Measurements from ENCODE around the gene IMMP2L.

DNA sequence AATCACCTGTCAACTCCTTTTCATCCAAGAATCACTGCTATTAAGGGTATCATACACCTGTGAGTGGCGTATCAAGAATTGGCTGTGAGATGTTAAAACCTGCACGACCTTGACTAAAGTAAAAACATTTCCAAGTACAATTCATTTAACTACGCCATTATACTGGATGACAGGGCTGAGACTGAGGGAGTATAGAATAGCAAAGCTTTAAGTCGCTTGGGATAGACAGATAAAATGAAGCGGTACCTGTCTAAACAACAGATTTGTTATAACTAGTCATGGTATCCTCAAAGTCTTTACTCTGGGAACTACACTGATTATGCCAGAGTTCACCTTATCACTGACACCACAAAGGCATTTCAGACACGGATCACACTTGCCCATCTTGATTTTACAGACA, 837.5 kb downstream of the IMMP2L start:
- TF ChIP-seq CTCF (IDR thresholded peaks at IDR 0.05; ENCODE audit: insufficient read depth, low read length, poor library complexity, severe bottlenecking) (no peak), EZH2phosphoT487 (conservative IDR thresholded peaks at IDR 0.05; ENCODE audit: low read length) (no peak)

All from SU-DHL-6 (cell line).